HG02759 (cell line): ENCODE measurements around the gene ZNF362.

ENCODE experiments used
- ATAC-seq: cut with Tn5 transposase; IDR thresholded peaks from one replicate; pipeline ENCODE4 v1.9.1; 2021; ENCODE audit warnings: mild to moderate bottlenecking, moderate library complexity; ENCODE audit not compliant: unreplicated experiment

Gene ZNF362

GRCh38 chr1:33323663-33324477 lies 67.6 kb downstream of the ZNF362 start:
- no peak for ATAC-seq

GRCh38 chr1:33324677-33325575 lies 68.6 kb downstream of the ZNF362 start:
- ATAC-seq, result no peak

- no peak for ATAC-seq
These were observed 70.5 kb downstream of the ZNF362 start for GRCh38 chr1:33326785-33327184.

- no peak for ATAC-seq
These were observed 71.5 kb downstream of the ZNF362 start for GRCh38 chr1:33327587-33328325.

GRCh38 chr1:33328817-33329216 lies 72.5 kb downstream of the ZNF362 start:
- no peak for ATAC-seq

GRCh38 chr1:33329600-33330305 lies 73.5 kb downstream of the ZNF362 start:
- no peak for ATAC-seq

- no peak for ATAC-seq
These were observed 74.1 kb downstream of the ZNF362 start for GRCh38 chr1:33330361-33330890.

- no peak for ATAC-seq
These were observed 74.6 kb downstream of the ZNF362 start for GRCh38 chr1:33330906-33331305.

GRCh38 chr1:33331444-33332356 lies 75.4 kb downstream of the ZNF362 start:
- no peak for ATAC-seq

GRCh38 chr1:33332357-33332789 lies 76.1 kb downstream of the ZNF362 start:
- ATAC-seq, result no peak

GRCh38 chr1:33332881-33333280 lies 76.6 kb downstream of the ZNF362 start:
- ATAC-seq, result no peak

GRCh38 chr1:33334081-33334552 lies 77.8 kb downstream of the ZNF362 start:
- ATAC-seq, result no peak

- no peak for ATAC-seq
These were observed 78.7 kb downstream of the ZNF362 start for GRCh38 chr1:33335020-33335419.

GRCh38 chr1:33336580-33336979 lies 80.3 kb downstream of the ZNF362 start:
- no peak for ATAC-seq

GRCh38 chr1:33337441-33337840 lies 81.1 kb downstream of the ZNF362 start:
- no peak for ATAC-seq

- ATAC-seq, result no peak
These were observed 81.8 kb downstream of the ZNF362 start for GRCh38 chr1:33338048-33338439.

GRCh38 chr1:33338440-33339211 lies 82.3 kb downstream of the ZNF362 start:
- ATAC-seq, result no peak

- ATAC-seq, result no peak
These were observed 83.1 kb downstream of the ZNF362 start for GRCh38 chr1:33339413-33339812.
